Ovary (tissue), 9 donors: ENCODE results near the gene NRGN. TPM values are rescaled to one million over a fixed set of nuclear protein-coding genes. Genes with fewer than 3 reads are reported as not detected.

Experiments used
- DNase-seq, 5 donors: peaks; one replicate each; pipeline ENCODE4 v3.0.0-alpha.2; 2019 to 2020
- H3K27ac ChIP-seq, 2 donors: fragments of 200-600 bp; one replicate each; pipeline versions ENCODE4 v1.5.1 to v1.8.0; 2019 to 2022
- H3K27me3 ChIP-seq: fragments of 200-600 bp; one replicate; pipeline ENCODE4 v1.8.0; 2022
- H3K36me3 ChIP-seq: fragments of 200-600 bp; sonication (generic); one replicate; pipeline ENCODE4 v1.5.1; 2019
- H3K4me1 ChIP-seq: one replicate; pipeline ENCODE4 v1.8.1; 2013; ENCODE audit warnings: mild to moderate bottlenecking, moderate library complexity; ENCODE audit not compliant: insufficient read depth
- H3K4me3 ChIP-seq: fragments of 200-600 bp; sonication (generic); one replicate; pipeline ENCODE4 v1.5.1; 2017
- H3K9me3 ChIP-seq, 2 donors: fragments of 200-600 bp in 1 of 2; sonication (generic) in 1 of 2; one replicate each; pipeline versions ENCODE4 v1.5.1 to v1.8.1; 2013 to 2019; ENCODE audit warnings: mild to moderate bottlenecking in 1 of 2, moderate library complexity in 1 of 2
- CTCF ChIP-seq, 3 donors: fragments of 450-650 bp in 2 of 3; fragments of 200-600 bp in 1 of 3; IDR thresholded peaks; one replicate each; pipeline versions ENCODE4 v1.5.1 to v1.8.0; 2016 to 2022; ENCODE audit warnings: antibody characterized with exemption in 3 of 3, mild to moderate bottlenecking in 1 of 3
- EP300 ChIP-seq: sonication (generic); formaldehyde crosslinking; IDR thresholded peaks from one replicate; pipeline ENCODE4 v1.6.1; 2017; ENCODE audit warnings: antibody characterized with exemption
- POLR2A ChIP-seq: fragments of 450-650 bp; IDR thresholded peaks from one replicate; pipeline ENCODE4 v1.6.1; 2017; ENCODE audit warnings: antibody characterized with exemption, mild to moderate bottlenecking, moderate library complexity
- WGBS, 3 donors: extraction: QIAGEN DNeasy Blood & Tissue Kit in 1 of 3; methylation state at CpG; one replicate each; pipeline versions ENCODE4 v1.1.5 to v1.1.7; 2013 to 2017; 5-methylcytosine and 5-hydroxymethylcytosine counted together
- intact Hi-C, 4 donors: fragments of 100-400 bp; cut with DNase I; formaldehyde crosslinking; loops; one replicate each; pipeline versions ENCODE4 v1.11.0 to v1.15.1; 2022 to 2023
- polyA plus RNA-seq, 2 donors: library from polyadenylated mRNA; stranded (reverse); fragments of 200-250 nt in 1 of 2; fragments of 350-450 nt in 1 of 2; fragmentation: Illumina TruSeq in 1 of 2; extraction: RNeasy Lipid Tissue Mini Kit (QIAGEN cat#74804) in 1 of 2; gene quantifications; one replicate each; pipeline ENCODE4 v1.2.3, GENCODE V29; 2013 to 2014
- total RNA-seq, 7 donors: library from RNA; depleted of rRNA in 2 of 7; stranded (reverse); fragments of >200 nt in 2 of 7; fragmentation: NEBNext Ultra II Directional in 3 of 7; extraction: Animal tissue kit (Norgen Biotek cat#: 25700) in 3 of 7; gene quantifications; one replicate each; pipeline versions ENCODE4 v1.1.0 to v1.2.4, GENCODE V29; 2016 to 2023
- donor health status: DM: no; HTN: no; CAD: no; lungs with moderate emphysema.
- donor health status: DM: no; HTN: no; CAD: no.
- donor health status: Bipolar disorder and iron deficiency.
- donor health status: DM: yes; HTN: yes; CAD: no.
- donor health status: DM: no; HTN: no; CAD: no.
- donor health status: DM: yes; HTN: yes; CAD: no.

Gene NRGN
- total and polyA plus RNA-seq, 9 donors, result 1.1 to 7.0 (median 4.2) TPM; not detected in 1

GRCh38 chr11:124748100-124748418 lies 8.3 kb downstream of the NRGN start:
- Histone ChIP-seq H3K4me1 (peaks cover 4% of the 10 kb centered on the region), H3K9me3 (no peaks in the 10 kb centered on the region), H3K27ac (no peak overlapping the region), H3K36me3 (no peaks in the 10 kb centered on the region), H3K27me3 (no peaks in the 10 kb centered on the region), H3K4me3 (no peak overlapping the region)
- intact Hi-C loops, result no loop called here
- 30 to 40% (median 32%) methylated on average over 7 of the region's 7 CpGs for WGBS, 3 donors
- TF ChIP-seq CTCF (IDR thresholded peaks at IDR 0.05), result no peak
- no peak for TF ChIP-seq EP300
- no peak for TF ChIP-seq POLR2A
- DNase-seq, result no peak

- DNase-seq, result no peak
- no peaks in the 10 kb centered on the region for H3K36me3 ChIP-seq
- no peak overlapping the region for H3K4me3 ChIP-seq
- TF ChIP-seq POLR2A (no peak), EP300 (no peak), CTCF (IDR thresholded peaks at IDR 0.05) (no peak)
- intact Hi-C loops, result no loop called here
- H3K27me3 ChIP-seq, result no peaks in the 10 kb centered on the region
- H3K27ac ChIP-seq, result no peak overlapping the region
- H3K4me1 ChIP-seq, result peaks cover 4% of the 10 kb centered on the region
- H3K9me3 ChIP-seq, result no peaks in the 10 kb centered on the region
- 16 to 29% (median 27%) methylated on average over 12 of the region's 12 CpGs for WGBS, 3 donors
These were observed 9.0 kb downstream of the NRGN start for GRCh38 chr11:124748481-124749343.

GRCh38 chr11:124749912-124750311 lies 10.2 kb downstream of the NRGN start:
- Histone ChIP-seq H3K4me1 (peaks cover 4% of the 10 kb centered on the region), H3K27ac (no peak overlapping the region), H3K4me3 (no peak overlapping the region), H3K27me3 (no peaks in the 10 kb centered on the region), H3K36me3 (no peaks in the 10 kb centered on the region), H3K9me3 (no peaks in the 10 kb centered on the region)
- TF ChIP-seq POLR2A (no peak), CTCF (IDR thresholded peaks at IDR 0.05) (no peak), EP300 (no peak)
- no peak for DNase-seq
- intact Hi-C loops, result no loop called here
- 56 to 68% (median 62%) methylated on average over 1 of the region's 1 CpG for WGBS, 3 donors

GRCh38 chr11:124751391-124751740 lies 11.6 kb downstream of the NRGN start:
- H3K4me3 ChIP-seq, result no peak overlapping the region

More at GRCh38 chr11:124751391-124751740, 11.6 kb downstream of the NRGN start:
- H3K9me3 ChIP-seq, result no peaks in the 10 kb centered on the region
- H3K36me3 ChIP-seq, result no peaks in the 10 kb centered on the region
- WGBS, 3 donors, result 22 to 39% (median 29%) methylated on average over 6 to 11 of the region's 11 CpGs
- no peak for TF ChIP-seq POLR2A
- no peak for TF ChIP-seq EP300
- no peak for TF ChIP-seq CTCF (IDR thresholded peaks at IDR 0.05)
- no peaks in the 10 kb centered on the region for H3K27me3 ChIP-seq
- no peak overlapping the region for H3K27ac ChIP-seq
- DNase-seq, result no peak
- intact Hi-C loops, result no loop called here
- H3K4me1 ChIP-seq, result peaks cover 4% of the 10 kb centered on the region
